Limb (tissue), 2 donors: Measurements from ENCODE around the gene CCDC146.
A peak's percentile ranks its signal among the peaks of the same experiment; 100 is the strongest.
"Not testable (repeated sequence)": the region's sequence is repeated elsewhere in the genome, so short reads cannot be mapped to it uniquely, and the experiment has no call there.

Experiments used
- DNase-seq, 2 donors: peaks; one replicate each; pipeline ENCODE4 v3.0.0-alpha.2; 2016; ENCODE audit errors: extremely low spot score in 2 of 2

The CCDC146 gene

DNA sequence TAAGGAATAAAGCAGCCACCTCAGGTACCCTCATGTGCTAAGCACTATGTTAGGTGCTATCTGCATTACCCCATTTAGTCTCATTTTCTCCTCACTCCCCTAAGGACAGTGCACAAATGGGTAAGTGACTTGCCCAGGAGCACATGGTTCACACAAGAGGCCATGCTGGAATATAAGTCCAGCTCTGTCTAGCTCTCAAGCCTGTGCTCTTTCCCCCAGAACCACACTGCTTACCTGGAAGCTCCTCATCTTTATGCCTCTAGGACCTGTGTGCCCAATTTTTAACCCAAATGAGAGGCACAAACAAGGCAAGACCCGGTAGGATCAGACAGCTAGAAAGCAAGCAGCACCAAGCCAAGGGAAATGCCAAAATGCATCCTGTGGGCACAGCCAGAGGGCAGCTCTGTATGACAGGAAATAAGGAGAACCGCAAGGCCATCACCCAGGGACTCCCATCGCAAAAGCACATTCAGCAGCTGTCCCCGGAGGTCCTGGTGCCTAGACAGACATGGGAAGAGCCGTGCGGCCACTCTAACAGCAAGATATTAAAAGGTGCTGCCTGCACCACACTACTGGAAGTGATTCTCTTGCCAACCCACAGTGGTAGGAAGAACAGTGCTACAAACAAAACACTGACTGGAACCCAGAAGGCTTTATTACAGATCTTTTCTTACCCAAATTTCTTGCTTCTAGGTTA, 205.7 kb downstream of the CCDC146 start:
- no peak for DNase-seq

DNA sequence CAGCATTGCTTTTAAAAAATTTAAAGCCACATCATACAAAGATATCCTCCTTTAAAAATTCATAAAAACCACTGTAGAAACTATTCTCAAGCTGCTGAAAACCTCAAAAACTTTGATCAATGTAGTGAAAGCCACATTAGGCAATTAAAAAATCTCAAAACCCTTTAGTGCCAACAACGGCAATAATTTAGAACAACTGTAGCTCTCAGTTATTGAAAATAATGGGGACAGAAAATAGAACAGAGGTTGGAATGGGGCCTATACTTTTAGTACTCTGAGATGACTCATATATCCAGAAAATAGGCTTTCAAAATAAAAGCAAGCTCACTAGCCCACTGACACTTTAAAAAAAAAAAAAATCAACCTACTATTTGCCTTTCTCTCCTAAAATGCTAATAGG, 206.3 kb downstream of the CCDC146 start:
- DNase-seq = no peak

DNA sequence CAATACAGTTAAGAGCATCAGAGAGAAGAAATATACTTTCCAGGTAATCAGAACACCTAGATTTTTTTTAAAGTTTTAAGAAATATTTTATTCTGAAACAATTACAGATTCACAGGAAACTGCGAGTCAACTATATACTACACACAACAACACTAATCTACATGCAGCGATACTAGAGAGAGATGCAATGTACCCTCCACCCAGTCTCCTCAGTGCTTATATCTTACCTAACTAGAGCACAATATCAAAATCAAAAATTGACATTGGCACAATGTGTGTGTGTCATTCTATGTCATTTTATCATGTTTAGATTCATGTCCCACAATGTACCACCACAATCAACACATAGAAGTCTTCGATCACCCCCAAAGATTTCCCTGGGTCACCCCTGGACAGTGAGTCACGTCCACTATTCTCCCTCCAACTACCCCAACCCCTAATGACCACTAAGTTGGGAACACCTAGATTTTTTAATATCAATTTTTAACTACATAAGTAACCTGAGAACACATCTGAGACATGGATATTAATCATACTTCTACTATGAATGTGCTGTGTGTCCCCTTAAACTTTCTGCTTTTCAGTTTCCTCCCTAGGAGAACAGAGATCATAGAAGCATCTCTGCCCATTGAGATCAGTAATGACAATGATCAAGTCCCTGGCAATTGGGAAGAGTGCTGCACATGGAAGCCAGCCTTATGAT, 207.2 kb downstream of the CCDC146 start:
- DNase-seq = no peak

DNA sequence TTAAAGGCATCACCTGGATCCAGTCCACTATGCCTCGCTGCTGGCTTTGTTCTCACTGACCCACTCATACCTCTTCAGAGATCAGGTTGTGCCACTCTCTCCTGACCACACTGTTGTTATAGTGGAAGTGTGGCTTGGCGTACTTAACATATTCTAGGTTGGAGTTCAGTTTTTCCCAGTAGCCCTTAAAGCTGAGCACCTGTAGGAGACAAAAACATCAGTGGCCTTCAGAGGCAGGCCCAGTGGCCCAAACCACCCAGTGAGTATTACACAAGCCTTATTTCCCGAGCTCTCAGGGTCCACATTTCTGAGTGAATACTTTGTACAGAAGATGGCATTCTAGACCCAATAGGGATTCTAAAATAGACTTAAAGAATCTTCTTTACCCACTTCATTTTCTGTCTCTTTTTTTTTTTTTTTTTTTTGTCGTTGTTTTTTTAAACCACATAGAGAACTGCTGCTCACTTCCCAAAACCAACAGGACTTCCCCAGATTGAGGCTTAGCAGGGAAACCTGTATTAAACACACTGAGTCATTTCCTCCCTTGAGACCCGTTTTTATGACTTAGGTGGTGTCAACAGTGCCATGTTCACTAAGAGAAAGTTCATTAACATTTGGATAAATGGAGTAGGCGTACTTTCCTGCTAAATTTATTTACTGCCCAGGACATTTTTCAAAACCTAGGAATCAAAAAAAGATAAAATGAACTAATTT, 207.9 kb downstream of the CCDC146 start:
- no peak for DNase-seq

DNA sequence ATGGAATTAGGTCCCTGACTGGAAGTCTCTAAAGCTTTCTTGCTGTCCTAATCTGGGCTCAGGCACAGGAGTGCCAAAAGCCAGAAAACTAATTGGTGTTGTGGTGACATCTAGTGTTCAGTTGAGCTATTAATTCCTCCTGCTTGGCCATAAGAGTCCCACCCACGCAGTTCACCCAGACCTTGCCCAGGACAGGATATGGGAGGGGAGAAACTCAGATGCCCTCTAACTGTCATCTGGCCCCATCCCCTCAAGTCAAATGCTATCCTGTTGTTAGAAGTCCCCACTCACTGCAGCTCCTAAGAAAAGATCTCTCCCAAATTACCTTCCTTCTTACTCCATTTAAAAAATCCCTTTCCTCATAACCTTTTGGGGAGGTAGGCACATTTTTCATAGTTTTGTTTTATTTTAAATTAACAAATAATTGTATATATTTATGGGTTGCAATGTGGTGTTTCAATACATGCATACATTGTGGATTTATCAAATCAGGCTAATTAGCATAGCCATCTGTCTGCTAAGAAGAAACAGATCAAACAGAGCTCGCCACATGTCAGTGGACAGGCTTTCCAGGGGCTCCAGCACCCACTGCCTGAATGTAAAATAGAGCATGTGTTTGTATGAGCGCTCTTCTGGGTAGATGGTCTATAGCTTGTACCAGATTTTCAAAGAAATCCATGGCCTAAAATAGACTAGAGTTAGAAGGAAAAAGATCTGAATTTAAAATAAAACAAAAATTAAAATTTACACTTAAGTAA, 209.7 kb downstream of the CCDC146 start:
- peak; percentile 67 to 90 for DNase-seq

DNA sequence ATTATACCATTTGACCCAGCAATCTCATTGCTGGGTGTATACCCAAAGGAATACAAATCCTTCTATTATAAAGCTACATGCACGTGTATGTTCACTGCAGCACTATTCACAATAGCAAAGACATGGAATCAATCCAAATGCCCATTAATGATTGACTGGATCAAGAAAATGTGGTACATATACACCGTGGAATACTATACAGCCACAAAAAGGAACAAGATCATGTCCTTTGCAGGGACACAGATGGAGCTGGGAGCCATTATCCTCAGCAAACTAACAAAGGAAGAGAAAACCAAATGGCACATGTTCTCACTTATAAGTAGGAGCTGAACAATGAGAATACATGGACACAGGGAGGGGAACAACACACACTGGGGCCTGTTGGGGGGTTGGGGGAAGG, 211.6 kb downstream of the CCDC146 start:
- DNase-seq = not testable (repeated sequence)

DNA sequence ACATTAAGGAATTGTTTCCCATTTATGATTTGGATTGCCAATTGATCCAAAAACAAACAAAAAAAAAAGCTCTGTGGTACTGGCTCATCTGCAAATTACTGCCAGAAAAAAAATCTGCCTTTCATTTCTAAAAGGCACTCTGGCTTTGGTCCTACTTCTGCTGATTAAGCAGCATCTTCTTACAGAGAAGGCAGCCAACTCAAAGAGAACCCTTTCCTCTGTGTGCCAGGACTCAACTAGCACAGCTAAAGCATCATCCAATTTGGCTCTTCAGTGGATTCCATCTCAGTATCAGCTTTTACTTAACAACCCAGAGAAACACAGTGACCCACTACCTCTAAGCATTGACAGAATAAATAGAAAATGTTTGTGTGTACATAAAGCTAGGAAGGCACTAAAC, 213.2 kb downstream of the CCDC146 start:
- DNase-seq = no peak

DNA sequence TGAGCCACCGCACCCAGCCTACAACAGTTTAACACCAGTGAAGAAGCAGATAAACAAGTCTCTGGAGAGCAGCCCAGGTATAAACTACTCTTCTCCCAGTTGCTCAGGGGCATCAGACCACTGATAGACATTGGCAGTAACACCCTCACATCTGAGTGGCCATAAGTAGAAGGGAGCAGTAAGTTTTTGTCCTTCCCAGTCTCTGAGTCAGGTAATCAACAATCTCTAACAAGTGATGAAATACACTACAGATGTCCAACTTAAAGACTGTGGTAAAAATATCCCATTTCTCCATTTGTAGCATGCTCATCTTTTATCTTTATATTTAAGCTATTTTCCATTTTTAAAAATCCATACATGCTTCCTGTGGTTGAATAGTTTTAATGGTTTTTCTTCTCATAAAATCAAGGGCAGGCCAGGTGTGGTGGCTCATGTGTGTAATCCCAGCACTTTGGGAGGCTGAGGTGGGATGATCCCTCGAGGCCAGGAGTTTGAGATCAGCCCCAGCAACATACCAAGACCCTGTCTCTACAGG, 215.1 kb downstream of the CCDC146 start:
- no peak for DNase-seq

DNA sequence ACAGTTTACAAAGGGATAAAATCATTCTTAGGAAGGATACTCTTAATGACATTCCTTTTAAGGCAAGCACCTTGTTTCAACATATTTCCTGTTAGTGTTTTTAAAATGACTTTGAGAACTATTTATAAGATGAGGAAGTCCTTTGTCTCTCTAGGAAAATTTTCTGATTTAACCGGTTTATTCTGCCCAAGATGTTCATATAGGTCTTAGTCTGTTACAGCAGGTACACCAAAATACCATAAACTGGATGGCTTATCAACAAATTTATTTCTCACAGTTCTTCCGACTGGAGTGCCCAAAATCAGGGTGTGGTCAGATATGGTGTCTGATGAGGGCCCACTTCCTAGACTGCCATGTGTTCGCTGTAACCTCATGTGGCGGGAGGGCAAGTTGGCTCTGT, 215.8 kb downstream of the CCDC146 start:
- no peak for DNase-seq

DNA sequence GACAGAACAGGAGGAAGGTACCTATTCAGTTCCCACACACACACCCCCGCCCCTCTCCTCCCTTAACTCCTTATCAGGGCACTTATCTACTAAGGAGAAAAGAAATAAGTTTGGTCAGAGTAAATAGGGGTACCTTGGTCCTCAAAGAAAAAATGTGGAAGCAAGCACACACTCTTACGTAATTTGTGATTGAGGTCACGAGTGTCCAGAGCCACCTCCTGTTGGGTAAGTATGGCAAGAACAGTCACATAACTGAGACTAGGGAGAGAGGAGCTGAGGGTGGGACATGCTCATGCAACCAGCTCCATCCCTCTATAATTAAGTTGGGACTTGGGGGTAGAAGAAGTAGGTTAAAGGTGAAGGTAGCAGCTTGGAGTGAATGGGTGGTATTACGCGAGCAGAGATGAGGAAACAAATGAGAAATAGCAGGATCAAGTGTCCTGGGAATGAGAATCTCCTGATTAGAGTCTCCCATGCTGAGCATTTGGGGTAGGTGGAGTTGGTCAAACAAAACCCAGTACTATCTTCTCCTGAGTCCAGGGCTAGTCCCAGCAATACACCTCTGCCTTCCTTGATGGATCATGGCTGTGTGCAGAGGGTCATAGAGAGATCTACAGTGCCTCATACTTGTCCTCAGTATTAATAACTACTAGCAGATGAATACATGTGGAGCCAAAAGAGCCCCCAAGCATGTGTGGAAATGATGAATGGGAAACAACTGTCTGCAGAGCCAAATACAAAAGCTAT, 216.6 kb downstream of the CCDC146 start:
- no peak for DNase-seq

DNA sequence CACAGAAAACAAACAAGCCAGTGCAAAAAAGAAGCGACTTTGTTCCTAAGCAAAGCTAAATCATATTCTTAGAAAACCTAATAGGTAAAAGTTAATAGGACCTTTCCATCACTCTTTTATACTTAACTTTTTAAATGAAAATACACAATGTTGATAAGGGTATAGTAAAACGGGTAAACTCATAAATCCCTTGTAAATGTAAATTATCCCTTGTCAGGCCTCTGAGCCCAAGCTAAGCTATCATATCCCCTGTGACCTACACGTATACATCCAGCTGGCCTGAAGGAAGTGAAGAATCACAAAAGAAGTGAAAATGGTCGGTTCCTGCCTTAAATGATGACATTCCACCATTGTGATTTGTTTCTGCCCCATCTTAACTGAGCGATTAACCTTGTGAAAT, 217.3 kb downstream of the CCDC146 start:
- no peak for DNase-seq
